ENCODE data around the gene OTOP3.
"Not testable (repeated sequence)": the region's sequence is repeated elsewhere in the genome, so short reads cannot be mapped to it uniquely, and the experiment has no call there.

OTOP3 gene, protein sequence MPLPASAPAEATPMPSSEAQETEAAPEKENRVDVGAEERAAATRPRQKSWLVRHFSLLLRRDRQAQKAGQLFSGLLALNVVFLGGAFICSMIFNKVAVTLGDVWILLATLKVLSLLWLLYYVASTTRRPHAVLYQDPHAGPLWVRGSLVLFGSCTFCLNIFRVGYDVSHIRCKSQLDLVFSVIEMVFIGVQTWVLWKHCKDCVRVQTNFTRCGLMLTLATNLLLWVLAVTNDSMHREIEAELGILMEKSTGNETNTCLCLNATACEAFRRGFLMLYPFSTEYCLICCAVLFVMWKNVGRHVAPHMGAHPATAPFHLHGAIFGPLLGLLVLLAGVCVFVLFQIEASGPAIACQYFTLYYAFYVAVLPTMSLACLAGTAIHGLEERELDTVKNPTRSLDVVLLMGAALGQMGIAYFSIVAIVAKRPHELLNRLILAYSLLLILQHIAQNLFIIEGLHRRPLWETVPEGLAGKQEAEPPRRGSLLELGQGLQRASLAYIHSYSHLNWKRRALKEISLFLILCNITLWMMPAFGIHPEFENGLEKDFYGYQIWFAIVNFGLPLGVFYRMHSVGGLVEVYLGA

DNA sequence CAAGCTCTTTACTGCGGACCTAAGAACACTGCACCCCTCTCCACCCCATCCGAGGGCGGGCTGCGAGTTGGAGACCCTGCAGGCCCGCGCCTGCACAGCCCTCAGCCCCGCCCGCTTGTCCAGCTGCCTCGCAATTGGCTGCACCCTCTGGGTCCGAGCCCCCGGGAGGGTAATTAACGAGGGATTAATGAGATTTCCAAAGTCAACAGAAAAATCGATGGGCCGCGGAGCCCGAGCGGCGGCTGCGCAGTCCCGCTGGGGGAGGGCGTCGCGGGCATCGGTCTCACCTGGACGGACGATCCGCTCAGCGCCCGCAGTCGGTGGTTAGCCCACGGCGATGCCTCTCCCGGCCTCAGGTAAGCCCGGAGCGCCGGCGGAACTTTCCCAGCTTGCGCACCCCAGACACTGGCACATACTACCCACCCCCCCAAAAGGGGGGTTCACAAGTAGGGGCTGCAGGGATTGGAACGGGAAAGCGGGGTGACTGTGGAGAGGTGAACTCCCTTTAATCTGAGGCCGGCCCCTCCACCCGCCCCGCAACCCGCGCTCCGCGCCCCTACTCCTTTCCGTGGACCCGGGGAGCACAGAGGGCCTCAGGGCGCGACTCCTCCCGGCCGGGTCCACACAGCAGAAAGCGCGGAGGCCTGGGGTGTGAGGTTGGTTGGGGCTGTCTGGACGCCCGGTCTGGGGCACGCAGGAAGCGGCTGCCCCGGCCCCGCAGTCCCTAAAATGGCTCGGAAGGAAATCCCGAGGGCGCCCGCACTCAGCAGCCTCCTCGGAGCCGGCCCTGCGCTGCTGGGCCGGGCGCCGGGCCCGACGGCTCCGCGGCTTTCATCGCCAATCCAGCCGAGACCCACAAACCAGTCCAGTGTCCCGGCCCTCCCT lies at the start of gene OTOP3:
TSS of gene OTOP3 (plus strand) at position 314 of the 885 bp plus-strand sequence. CDS start at position 338, 24 bp downstream.
- DNase-seq: no peak

DNA sequence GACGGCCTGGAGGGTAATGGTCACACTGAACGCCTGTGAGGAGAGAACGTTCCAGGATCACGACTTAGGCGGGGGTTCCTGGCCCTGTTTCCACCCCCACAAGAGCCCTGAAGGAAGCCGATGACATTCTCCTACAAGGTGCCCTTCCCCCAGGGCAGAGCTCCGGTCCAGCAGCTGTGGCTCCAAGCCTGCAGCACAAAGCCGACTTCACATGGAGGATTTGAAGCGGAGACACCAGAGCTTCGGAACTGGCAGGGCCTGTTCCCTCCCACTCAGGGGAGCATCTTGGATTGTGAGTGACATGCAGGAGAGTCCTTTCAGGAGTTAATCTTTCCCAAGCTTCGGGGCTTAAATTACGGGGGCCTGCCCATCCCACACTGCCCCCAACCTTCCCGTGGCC lies 47.2 kb upstream of the OTOP3 start:
- DNase-seq: no peak

DNA sequence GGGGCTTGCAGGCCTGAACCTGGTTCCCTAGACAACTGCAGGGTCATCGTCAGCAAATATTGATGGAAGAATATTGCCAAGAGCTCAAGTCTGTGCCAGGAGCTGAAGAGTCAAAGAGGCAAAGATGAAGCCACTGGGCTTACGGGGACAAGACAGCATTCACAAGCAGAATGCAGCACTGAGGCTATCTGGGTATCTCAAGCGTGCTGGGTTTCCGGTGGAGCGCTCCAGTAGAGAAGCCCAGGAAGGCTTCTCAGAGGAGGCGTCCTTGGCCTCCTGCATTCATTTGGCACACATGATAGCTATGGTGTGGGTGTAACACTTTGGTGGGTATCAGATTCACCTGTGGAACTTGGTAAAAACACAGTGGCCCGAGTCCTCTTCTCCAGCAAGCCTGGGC lies 45.1 kb upstream of the OTOP3 start:
- no peak for DNase-seq

DNA sequence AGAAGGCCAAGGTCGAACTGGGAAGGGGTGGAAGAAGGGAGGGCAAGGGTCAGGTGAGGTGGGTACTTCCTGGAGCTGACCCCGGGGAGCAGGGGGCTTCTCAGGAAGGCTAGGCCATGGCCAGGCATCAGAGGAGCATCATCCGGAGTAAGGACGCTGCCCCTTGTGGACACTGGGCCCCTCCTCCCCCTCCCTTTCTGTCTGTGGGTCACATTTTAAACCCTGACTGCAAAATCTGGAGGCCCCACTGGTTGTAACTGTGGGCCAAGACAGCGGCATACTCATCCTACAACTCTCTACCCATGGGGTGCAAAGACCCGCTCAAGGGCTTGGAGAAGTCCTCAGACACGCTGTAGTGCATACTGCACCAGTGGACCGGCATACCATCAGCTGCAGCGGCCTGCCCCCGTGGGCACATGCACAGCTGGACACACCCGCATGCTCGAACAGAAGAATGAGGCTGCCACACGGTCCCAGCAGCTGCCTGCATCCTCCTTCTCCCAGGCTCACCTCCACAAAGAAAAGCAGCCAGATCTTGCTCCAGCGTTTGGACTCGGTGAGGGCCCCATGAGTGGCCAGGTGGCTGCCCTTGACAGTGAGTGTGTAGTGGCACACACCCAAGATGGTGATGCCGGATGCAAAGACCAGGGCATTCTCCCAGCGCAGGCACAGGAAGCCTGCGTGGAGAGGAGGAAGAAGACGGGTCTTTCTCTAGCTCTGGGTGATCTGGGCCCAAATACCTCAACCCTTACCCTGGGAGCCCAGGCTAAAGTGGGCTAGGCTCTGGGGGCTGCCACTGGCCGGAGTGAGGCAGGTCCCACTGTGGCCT lies 43.5 kb upstream of the OTOP3 start:
- DNase-seq: no peak

DNA sequence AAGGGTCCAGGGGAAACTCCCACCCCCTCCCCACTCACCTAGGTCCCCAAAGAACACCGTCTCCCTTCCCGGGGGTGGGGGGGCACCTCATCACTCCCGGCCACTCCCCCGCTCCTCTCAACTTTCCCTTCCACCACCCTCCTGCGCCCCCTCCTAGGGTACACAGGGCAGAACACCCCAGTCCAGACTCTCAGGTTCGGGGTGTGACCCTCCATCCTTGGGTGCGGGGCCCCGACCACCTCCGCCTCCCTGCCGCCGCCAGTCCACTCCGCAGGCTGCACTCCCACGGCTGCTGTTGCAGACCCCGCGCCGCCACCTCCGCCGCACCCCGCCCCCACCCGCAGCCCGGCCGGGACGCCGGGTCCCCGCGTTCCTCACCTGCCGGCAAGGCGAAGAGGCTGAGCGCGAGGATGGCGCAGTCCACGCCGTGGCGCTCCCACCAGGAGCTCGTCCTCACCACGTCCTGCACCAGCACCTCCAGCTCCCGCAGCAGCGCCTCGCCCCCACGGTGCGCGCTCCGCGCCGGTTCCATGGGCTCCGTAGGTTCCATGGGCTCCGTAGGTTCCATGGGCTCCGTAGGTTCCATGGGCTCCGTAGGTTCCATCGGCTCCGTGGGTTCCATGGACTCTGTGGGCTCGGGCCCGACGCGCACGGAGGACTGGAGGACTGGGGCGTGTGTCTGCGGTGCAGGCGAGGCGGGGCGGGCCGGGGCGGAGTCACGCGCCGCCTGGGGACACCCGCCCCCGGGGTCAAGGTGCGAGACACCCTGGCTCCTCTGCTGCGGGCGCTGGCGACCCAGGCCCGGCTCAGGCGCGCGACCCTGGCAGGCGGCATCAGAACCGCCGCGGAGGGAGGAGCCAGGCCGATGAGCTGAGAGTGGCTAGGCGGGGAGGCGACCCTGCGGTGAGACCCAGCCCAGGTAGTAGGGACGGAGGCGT lies 42.5 kb upstream of the OTOP3 start, which contains the start of gene FADS6:
TSS of gene FADS6 (minus strand) at position 660 of the 938 bp plus-strand sequence. CDS start at position 622, 38 bp downstream.
- no peak for DNase-seq

DNA sequence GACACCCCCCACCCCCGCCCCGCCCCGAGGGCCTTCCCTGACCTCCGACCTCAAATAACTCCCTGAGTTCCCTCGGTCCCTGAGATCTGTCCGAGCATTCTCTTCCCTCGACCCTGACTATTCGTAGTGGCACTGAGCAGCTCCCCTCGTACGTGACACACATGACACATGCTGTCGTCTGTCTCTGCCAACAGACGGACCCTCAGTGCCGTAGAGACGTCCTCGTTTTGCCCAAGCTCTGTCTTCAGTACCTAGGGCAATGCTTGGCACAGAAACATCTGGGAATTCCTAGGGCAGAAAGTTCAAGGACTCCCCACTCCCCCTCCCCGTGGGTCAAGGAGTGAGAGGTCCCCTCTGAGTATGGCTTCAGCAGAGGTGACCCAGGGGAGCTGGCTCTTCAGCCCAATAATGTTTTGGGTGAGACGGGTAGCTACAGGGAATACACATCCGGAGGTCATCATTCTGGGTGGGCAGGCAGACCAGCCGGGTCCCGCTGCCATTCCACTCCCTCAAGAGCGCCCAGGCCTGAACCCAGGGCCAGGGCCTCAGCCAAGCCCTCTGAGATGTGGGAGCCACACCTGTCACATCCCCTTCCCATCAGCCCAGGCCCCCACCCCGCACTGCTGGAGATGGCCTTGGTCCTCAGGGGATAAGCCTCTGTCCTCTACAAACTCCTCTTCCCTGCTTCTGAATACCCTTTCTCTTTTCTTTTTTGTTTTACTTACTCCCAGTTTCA lies 41.6 kb upstream of the OTOP3 start:
- no peak for DNase-seq

DNA sequence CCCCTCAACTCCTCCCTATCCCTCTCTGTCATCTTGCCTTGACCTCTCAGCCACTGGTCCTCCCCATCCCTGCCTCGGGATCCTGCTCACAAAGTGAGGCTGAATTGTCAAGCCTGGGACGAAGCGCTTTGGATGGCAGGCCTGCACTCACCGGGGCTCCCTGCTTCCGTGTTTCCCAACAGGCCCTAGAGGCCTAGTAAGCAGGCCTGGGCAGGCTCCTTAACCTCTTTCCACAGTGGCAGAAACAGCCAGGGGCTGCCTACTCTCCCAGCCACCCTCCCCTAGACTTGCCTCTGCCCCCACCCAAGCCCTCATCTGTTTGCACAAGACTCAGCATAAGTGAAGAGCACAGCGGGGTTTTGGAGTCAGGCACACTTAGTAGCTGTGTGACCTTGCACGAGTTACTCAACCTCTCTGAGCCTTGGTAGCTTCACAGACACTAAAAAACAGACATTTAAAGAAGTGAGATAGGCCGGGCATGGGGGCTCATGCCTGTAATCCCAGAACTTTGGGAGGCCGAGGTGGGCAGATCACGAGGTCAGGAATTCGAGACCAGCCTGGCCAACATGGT lies 37.2 kb upstream of the OTOP3 start:
- DNase-seq: no peak

DNA sequence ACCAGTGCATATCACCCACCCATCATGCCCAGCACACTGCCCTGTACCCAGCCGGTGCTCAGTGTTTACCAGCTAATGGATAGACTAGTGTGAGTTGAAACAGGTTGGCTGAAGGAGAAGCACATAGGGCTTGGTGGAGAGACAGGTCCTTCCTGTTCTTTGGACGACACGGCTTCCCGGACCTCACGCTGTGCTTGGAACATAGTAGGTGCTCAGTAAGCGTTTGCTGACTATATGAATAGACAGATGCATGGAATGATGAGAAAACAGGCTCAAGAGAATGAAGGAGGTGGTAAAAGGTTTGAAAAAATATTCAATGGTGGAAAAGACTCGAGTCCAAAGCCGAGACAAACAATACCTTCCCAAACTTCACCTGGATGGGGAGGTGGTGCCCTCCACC lies 35.5 kb upstream of the OTOP3 start:
- DNase-seq: no peak

DNA sequence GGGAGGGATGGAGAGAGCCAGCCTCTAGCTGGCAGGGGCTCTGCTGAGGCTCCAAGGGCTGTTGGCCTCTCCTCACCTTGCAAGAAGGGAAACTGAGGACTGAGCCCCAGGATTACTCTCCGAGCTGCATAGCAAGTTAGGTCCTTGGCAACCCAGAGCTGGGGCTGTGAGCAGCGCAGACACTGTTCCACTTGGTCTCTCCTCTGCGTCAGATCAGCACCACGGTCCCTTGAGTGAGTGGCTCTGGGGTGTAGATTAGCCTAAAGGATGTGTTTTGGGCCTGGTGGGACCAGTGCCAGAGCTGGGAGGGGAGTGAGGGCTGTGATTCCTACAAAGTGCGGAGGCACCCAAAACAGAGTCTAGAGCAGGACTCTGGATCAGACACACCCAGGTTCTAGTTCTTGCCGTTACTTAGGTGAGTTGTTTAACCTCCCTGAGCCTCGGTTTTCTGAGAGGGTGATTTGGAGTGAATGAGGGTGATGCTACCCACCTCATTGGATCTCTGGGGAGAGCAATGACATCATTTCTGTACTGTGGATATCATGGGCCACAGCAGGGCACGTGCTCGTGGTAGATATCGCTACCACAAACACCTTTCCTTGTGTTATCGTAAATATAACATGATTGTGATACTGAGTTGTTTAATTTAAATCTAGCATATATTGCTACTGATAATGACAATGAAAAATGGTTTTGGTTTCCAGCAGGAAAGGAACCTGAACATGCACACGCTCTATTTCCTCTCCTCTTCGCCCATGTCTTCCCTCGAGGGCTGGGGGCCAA lies 34.2 kb upstream of the OTOP3 start:
- DNase-seq: no peak

DNA sequence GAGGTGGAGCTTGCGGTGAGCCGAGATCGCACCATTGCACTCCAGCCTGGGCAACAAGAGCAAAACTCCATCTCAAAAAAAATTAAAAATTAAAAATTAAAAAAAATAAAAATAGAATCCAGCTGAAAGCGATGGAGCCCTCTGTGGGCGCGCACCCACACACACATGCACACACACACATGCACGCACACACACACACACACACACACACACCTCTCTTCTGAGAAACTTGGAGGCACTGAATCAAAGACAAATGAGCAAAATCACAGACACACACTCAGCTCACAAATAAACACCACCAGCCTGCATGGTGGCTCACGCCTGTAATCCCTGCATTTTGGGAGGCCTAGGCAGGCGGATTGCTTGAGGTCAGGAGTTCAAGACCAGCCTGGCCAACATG lies 32.7 kb upstream of the OTOP3 start:
- no peak for DNase-seq

DNA sequence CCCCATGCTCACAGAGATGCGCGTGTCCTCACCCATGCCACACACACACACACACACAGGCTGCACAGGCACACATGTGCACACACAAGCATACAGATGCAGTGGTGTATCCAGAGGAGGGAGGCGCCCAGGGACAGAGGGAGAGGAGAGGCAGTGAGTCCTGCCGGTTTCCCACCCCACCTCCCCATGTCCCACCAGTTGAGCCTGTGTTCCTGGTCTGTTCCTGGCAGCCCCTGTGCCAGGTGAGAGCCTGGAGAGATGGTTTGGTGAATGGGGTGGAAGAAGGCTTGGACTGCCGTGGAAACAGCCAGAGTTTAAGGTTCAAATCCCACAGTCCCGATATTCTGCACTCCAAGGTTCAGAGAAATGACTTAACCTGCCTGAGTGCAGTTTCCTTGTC lies 32.0 kb upstream of the OTOP3 start:
- DNase-seq: no peak

DNA sequence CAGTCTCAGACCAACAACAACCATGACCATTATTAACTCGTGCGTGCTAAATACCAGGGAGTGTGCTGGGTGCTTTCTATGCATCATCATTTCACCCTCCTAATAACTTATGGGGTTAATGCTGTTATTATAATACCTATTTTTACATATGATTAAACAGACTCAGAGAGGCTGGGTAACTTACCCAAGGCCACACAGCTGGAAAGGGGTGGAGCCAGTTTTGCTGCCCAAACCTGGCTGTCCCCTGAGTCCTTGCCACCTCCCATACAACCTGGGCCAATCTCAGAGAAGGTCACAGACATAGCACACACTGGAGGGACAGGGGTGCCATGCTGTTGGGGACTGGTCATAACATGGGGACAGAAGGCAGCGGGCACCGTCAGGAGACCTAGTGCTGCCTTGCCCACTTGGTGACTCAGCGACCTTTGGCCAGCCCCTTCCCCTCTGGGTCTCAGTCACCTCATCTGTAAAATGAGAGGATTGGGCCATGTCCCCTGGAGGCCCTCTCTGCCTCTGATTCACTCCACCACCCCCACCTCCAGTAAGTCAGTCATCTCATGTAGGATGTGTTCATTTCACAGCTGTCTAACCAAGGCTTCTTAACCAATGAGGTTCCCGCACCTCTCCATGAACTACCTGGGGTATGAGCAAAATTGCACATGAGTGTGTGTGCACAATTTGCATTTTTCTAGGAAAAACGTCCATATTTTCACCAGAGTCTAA lies 30.9 kb upstream of the OTOP3 start:
- no peak for DNase-seq

DNA sequence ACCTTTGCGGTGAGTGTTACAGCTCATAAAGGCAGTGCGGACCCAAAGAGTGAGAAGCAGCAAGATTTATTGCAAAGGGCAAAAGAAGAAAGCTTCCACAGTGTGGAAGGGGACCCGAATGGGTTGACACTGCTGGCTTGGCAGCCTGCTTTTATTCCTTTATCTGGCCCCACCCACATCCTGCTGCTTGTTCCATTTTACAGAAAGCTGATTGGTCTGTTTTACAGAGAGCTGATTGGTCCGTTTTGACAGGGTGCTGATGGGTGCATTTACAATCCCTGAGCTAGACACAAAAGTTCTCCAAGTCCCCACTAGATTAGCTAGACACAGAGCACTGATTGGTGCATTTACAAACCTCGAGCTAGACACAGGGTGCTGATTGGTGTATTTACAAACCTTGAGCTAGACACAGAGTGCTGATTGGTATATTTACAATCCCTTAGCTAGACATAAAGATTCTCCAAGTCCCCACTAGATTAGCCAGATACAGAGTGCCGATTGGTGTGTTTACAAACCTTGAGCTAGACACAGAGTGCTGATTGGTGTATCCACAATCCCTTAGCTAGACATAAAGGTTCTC lies 29.4 kb upstream of the OTOP3 start:
- DNase-seq: not testable (repeated sequence)

DNA sequence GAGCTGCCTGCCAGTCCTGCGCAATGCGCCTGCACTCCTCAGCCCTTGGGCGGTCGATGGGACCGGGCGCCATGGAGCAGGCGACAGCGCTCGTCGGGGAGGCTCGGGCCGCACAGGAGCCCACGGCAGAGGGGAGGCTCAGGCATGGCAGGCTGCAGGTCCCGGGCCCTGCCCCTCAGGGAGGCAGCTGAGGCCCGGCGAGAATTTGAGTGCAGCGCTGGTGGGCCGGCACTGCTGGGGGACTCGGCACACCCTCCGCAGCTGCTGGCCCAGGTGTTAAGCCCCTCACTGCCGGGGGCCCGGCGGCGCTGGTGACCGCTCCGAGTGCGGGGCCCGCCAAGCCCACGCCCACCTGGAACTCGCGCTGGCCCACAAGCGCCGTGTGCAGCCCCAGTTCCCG lies 28.7 kb upstream of the OTOP3 start:
- no peak for DNase-seq

DNA sequence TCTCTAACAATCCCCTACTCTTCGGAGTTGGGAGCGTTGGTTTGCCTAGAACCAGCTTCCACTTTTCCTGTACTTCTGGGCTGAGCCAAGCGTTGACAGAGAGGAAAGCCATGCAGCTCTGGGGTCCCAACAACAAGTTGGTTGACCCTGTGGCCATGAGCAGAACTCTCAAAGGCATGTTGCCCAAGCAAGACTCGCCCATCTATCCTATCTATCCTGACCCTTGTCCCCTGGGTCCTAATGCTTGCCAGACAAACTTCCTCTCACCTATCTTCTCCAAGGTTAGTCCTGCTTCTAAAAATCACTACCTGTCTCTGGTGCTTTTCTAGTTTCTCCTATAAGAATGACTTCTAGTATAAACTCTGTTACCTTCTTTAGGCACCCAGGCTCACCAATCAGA lies 26.6 kb upstream of the OTOP3 start:
- DNase-seq: not testable (repeated sequence)

DNA sequence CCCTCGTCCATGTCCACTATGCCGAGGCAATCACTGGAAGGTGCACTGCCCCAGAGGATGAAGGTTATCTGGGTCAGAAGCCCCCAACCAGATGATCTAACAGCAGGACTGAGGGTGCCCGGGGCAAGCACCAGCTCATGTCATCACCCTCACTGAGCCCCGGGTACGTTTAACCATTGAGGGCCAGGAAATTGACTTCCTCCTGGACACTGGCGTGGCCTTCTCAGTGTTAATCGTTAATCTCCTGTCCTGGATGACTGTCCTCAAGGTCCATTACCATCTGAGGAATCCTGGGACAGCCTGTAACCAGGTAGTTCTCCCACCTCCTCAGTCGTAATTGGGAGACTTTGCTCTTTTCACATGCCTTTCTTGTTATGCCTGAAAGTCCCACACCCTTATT lies 24.3 kb upstream of the OTOP3 start:
- DNase-seq: not testable (repeated sequence)

DNA sequence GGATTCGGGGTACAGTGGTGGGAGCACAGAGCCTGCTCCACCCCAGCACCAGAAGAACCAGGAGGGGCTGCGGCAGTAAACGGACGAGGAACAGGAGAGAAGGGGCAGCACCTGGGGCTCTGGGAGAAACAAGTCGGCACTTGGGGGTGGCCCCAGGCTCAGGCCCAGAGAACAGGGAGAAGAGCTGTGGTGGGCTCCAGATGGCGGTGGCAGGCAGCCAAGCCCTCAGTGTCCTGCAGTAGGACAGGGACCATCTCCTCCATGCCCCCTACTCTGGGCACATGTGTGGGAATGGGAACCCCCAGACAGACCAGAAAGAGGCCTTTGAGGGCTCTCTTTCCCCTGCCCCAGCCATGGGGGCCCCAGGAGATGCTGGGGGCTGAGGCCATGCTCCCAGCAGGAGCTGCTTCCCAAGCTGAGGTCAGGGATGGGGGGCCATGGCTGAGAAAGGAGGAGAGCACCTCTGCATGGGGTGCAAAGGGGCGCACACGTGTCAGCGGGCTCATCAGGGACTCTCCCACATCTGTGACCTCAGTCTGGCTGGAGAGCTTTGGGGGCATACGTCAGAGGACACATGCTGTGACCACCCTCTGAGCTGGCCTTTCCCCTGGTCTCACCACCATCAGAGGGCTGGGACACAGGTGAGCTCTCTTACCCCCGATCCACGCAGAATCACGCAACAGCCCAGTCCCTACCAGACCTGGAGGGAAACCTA lies 19.4 kb upstream of the OTOP3 start:
- no peak for DNase-seq

DNA sequence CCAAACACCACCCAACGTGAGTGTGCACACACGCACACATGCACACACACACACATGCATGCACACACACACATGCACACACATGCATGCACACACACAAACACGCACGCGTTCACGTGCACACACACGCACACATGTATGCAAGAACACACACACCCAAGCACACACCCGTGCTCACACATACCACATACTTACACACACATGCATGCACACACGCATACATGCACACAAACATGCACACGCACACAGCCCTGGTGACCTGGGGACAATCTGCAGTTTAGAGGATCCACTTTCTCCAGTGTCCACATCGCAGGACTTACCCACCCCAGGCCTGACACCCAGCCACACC lies 18.9 kb upstream of the OTOP3 start:
- DNase-seq: no peak
